DND-41 (cell line): ENCODE measurements around the gene AEN.

Experiments used
- CTCF ChIP-seq: IDR thresholded peaks from 2 replicates; pipeline ENCODE4 v1.5.1; 2012; ENCODE audit warnings: borderline replicate concordance, low read length, moderate library complexity, mild to moderate bottlenecking; ENCODE audit not compliant: poor library complexity, severe bottlenecking; ENCODE audit errors: extremely low read depth
- EZH2 ChIP-seq: IDR thresholded peaks from 3 replicates; pipeline ENCODE4 v1.6.1; 2012; ENCODE audit warnings: borderline replicate concordance, low read depth, mild to moderate bottlenecking, moderate library complexity, low read length, inconsistent platforms; ENCODE audit not compliant: severe bottlenecking

DNA sequence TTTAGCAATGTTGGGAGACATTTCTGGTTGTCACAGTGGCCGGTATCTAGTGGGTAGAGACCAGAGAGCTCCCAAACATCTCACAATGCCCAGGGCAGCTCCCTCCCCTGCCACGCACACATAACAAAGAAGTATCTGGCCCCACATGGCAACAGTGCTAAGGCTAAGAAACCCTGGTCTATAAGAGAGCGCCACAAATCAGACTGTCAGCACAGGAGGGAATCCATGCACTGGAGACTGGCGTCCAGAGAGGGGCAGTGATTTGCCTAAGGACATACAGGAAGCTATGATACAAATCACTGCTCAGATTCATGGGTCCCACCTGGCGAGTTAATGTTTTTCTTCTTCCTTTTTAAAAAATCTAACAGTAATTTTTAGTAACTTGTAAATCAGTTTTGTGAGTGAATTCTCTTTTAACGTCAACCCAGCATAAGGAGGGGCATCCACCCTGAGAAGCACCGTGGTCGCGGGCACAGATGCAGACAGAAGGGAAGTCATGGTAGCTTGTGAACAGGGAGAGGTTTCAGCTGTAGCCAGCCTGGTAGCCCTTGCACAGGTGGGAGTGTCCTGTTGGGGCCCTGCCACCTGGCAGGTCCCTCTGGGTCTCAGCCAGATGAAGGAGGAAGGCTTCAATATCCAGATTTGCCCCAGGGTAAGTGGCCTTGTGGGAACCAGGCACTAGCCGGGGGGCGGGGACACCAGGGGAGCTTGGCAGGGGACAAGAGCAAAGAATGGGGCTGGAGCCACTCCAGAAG lies 26.4 kb downstream of the AEN start:
- TF ChIP-seq EZH2 (no peak), CTCF (no peak)
